MCF 10A (cell line): ENCODE data around the gene KIFBP. TPM values are rescaled to one million over a fixed set of nuclear protein-coding genes. Genes with fewer than 3 reads are reported as not detected.

Experiments used
- BruUV-seq: library from RNA; stranded (reverse); fragments of 400-500 nt; replicated peaks from 2 replicates; lab custom pipeline; 2021; lab: Mats Ljungman, UMichigan
- CTCF ChIA-PET: fragments of 300-600 bp; sonication (Branson Sonifier 250); formaldehyde crosslinking; extraction: SDS; loops from one replicate; lab custom pipeline; 2021; ENCODE audit warnings: antibody characterized with exemption, inconsistent platforms; lab: Yijun Ruan, JAX
- POLR2A ChIA-PET: fragments of 300-600, 350-650 bp; sonication (Branson Sonifier 250); formaldehyde crosslinking; extraction: SDS; loops from one replicate; lab custom pipeline; 2020; ENCODE audit warnings: antibody characterized with exemption, inconsistent platforms; lab: Yijun Ruan, JAX
- DNase-seq: peaks from one replicate; pipeline ENCODE4 v3.0.0-alpha.2; 2018; ENCODE audit not compliant: unreplicated experiment
- H3K27ac Mint-ChIP-seq: one replicate; pipeline ENCODE4 v1.8.0; 2022; ENCODE audit warnings: mild to moderate bottlenecking, low read depth, mixed read lengths; ENCODE audit not compliant: unreplicated experiment
- H3K27me3 Mint-ChIP-seq: one replicate; pipeline ENCODE4 v1.8.0; 2022; ENCODE audit warnings: mixed read lengths; ENCODE audit not compliant: insufficient read depth, unreplicated experiment
- H3K36me3 Mint-ChIP-seq: one replicate; pipeline ENCODE4 v1.8.0; 2022; ENCODE audit warnings: mild to moderate bottlenecking, moderate library complexity, mixed read lengths; ENCODE audit not compliant: insufficient read depth, unreplicated experiment
- H3K4me1 Mint-ChIP-seq: one replicate; pipeline ENCODE4 v1.8.0; 2022; ENCODE audit warnings: mixed read lengths; ENCODE audit not compliant: insufficient read depth, unreplicated experiment
- H3K4me3 Mint-ChIP-seq: one replicate; pipeline ENCODE4 v1.8.0; 2022; ENCODE audit warnings: mild to moderate bottlenecking, moderate library complexity, mixed read lengths; ENCODE audit not compliant: unreplicated experiment
- H3K9me3 Mint-ChIP-seq: one replicate; pipeline ENCODE4 v1.8.0; 2022; ENCODE audit warnings: mixed read lengths; ENCODE audit not compliant: unreplicated experiment
- CTCF ChIP-seq: fragments of 200-600 bp; IDR thresholded peaks from one replicate; pipeline ENCODE4 v1.8.0; 2022; ENCODE audit warnings: antibody characterized with exemption, mild to moderate bottlenecking; ENCODE audit not compliant: unreplicated experiment
- intact Hi-C: fragments of 100-400 bp; cut with micrococcal nuclease; formaldehyde crosslinking; loops from 2 replicates; pipeline ENCODE4 v1.14.1; 2022
- total RNA-seq: library from RNA; stranded (reverse); gene quantifications from 2 replicates; pipeline ENCODE4 v1.2.3, GENCODE V29; 2022

The KIFBP gene
- total RNA-seq, 1 experiment from 2014 or later: 20.9 TPM

GRCh38 chr10:69051303-69051702, 62.7 kb downstream of the KIFBP start:
- ChIA-PET CTCF (no interaction called here), POLR2A (no interaction called here)
- BruUV-seq: no TSS peak
- no peak for TF ChIP-seq CTCF
- intact Hi-C loops: no loop called here
- H3K27ac Mint-ChIP-seq: no peak overlapping the region
- no peaks in the 10 kb centered on the region for H3K27me3 Mint-ChIP-seq
- H3K4me1 Mint-ChIP-seq: no peaks in the 10 kb centered on the region
- H3K9me3 Mint-ChIP-seq: no peaks in the 10 kb centered on the region
- no peaks in the 10 kb centered on the region for H3K36me3 Mint-ChIP-seq
- no peak overlapping the region for H3K4me3 Mint-ChIP-seq
- no peak for DNase-seq

DNA sequence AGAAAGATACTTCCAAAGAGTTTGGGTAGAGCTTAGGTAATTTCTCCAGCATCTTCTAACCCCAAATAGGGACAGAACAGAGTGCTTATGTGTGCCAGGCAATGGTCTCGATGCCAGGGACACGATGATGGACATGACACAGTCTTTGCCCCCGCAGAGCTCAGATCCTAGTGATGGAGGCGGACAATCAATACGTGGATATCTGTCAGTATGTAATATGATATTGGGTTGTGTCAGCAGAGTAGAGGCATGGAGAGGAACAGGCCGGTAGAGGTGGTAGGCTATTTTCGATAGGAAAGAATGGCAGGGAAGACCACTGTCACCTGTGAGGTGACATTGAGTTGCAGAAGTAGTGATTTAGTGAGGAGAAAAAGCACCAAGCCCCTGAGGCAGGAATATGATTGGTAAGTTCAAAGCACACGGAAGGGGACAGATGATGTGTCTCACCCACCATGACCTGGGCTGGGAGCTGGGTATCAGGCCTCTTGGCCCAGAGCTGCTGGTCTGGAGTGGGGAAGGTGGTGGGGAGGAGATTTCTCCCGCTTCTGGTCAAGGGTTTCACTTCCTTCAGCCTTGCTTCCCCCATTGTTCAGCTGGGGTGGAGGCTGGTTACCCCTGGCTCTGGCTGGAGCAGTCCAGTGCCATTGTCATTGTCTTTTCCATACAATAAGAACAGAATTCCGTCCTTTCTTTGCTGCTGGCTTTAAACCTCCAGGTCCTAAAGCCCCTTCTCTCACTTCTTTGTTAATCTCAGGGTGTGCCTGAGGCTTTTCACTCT, 63.3 kb downstream of the KIFBP start:
- H3K27me3 Mint-ChIP-seq: no peaks in the 10 kb centered on the region
- TF ChIP-seq CTCF: no peak
- no TSS peak for BruUV-seq
- no peak overlapping the region for H3K4me3 Mint-ChIP-seq
- H3K4me1 Mint-ChIP-seq: no peaks in the 10 kb centered on the region
- intact Hi-C loops: no loop called here
- H3K36me3 Mint-ChIP-seq: no peaks in the 10 kb centered on the region
- POLR2A ChIA-PET: no interaction called here
- H3K27ac Mint-ChIP-seq: no peak overlapping the region
- CTCF ChIA-PET: no interaction called here
- no peak for DNase-seq
- no peaks in the 10 kb centered on the region for H3K9me3 Mint-ChIP-seq

DNA sequence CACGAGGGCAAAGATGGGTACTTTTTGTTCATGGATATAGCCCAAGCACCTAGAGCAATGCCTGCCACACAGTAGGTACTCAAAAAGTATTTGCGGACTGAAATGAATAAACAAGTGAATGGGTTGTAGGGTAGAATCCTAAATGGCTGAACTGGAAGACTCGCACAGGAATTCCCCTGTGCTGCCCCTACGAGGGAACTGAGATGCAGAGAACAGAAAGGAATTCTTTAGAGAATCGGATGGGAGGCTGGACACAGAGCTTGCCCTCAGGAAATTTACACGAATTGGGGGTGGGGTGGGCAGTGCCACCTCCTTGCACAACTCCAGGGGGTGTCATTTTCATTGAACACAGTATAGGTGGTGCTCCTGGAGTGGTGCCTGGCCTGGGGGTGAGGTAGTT, 64.1 kb downstream of the KIFBP start:
- DNase-seq: no peak
- intact Hi-C loops: no loop called here
- Mint-ChIP-seq H3K9me3 (no peaks in the 10 kb centered on the region), H3K4me3 (no peak overlapping the region), H3K27ac (no peak overlapping the region), H3K27me3 (no peaks in the 10 kb centered on the region), H3K4me1 (peaks cover 5% of the 10 kb centered on the region), H3K36me3 (no peaks in the 10 kb centered on the region)
- no TSS peak for BruUV-seq
- ChIA-PET CTCF (no interaction called here), POLR2A (no interaction called here)
- TF ChIP-seq CTCF: no peak

GRCh38 chr10:69055241-69055640, 66.6 kb downstream of the KIFBP start:
- POLR2A ChIA-PET: no interaction called here
- CTCF ChIA-PET: no interaction called here
- Mint-ChIP-seq H3K27me3 (no peaks in the 10 kb centered on the region), H3K4me1 (peaks cover 12% of the 10 kb centered on the region), H3K9me3 (no peaks in the 10 kb centered on the region), H3K4me3 (no peak overlapping the region), H3K36me3 (no peaks in the 10 kb centered on the region), H3K27ac (no peak overlapping the region)
- no peak for TF ChIP-seq CTCF
- intact Hi-C loops: no loop called here
- DNase-seq: no peak
- no TSS peak for BruUV-seq
